CD4-positive, alpha-beta T cell treated with Interleukin-21 for 1 hour (primary cell): Measurements from ENCODE around the gene SMIM43.
"Not testable (repeated sequence)": the region's sequence is repeated elsewhere in the genome, so short reads cannot be mapped to it uniquely, and the experiment has no call there.

Experiments used
- DNase-seq: peaks from one replicate; pipeline ENCODE4 v3.0.0-alpha.2; 2020

The SMIM43 gene

DNA sequence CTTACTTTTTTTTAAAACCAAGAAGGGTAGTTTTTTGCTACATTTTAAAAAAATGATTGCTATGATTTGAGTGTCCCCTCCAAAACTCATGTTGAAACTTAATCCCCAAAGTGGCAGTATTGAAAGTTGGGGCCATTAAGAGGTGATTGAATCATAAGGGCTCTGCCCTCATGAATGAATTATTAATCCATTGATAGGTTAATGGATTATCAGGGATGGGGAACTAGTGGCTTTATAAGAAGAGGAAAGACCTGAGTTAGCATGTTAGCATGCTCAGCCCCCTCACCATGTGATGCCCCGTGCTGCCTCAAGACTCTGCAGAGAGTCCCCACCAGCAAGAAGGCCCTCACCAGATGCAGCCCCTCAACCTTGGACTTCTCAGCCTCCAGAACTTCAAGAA is 31.0 kb downstream of the SMIM43 start:
- DNase-seq: no peak

DNA sequence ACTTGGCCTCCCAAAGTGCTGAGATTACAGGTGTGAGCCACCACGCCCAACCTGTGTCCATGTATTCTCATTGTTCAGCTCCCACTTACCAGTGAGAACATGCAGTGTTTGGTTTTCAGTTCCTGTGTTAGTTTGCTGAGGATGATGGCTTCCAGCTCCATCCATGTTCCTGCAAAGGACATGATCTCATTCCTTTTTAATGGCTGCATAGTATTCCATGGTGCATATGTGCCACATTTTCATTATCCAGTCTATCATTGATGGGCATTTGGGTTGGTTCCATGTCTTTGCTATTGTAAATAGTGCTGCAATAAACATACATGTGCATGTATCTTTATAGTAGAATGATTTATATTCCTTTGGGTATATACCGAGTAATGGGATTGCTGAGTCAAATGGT is 35.2 kb downstream of the SMIM43 start:
- not testable (repeated sequence) for DNase-seq

DNA sequence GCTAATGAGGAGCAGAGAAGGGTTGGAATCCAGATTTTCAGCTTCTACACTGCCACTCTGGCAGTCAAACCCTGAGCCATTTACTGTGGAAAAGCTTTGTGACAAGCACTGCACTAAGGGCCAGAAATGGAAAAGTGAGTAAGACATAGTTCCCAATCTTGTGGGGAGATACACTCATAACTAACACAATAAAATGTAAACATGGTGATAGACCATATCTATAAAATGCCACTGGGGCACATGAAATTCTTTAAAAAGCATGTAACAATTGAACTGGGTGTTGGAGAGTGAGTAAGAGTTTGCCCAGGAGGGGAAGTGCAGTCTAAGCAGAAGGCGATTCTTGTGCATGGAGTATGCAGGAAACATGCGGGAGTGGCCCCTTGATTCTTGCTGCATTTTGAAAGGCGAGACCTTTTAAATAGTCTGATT is 36.2 kb downstream of the SMIM43 start:
- DNase-seq: no peak

DNA sequence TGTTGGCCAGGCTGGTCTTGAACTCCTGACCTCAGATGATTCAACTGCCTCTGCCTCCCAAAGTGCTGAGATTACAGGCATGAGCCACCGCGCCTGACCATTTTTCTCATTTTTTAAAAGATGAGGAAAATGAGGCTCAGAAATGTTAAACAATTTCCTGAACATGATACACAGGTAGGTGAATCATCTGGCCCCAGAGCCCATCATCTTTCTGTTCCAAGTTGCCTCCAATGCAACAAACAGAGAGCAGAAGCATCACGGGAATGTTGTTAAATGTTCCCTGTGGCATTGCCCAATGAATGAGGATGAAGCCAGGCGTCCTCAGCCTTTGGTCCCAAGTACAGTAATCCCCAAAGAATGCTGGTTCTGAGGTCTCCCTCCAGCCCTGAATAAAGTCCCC is 36.9 kb downstream of the SMIM43 start:
- DNase-seq: no peak

DNA sequence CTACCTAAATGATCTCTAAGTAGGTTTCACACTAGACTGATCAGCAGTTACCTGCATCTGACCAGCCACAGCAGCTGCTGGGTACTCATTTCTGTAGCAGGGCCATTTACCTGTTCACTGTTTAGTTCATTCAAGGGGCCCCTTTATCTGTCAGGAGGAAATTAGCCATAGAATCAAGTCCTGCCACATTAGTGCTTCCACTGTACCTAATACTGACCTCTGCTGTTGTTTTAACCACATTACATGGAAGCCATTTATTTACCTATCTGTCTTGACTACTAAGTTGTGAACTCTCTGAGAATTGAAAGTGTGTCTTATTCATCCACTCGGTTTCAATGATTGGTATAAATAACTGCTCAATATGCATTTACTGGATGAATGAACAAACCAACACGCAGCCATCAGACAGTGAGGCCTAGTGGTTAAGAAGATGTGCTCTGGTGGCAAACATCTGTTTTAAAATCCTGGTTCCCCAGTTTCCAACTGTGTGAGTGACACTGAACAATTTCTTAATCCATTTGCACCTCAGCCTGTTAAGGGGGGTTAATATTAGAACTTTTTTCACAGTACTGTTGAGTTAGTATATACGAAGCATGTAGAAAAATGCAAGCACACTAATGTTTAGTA is 38.2 kb downstream of the SMIM43 start:
- DNase-seq: peak; percentile 69

DNA sequence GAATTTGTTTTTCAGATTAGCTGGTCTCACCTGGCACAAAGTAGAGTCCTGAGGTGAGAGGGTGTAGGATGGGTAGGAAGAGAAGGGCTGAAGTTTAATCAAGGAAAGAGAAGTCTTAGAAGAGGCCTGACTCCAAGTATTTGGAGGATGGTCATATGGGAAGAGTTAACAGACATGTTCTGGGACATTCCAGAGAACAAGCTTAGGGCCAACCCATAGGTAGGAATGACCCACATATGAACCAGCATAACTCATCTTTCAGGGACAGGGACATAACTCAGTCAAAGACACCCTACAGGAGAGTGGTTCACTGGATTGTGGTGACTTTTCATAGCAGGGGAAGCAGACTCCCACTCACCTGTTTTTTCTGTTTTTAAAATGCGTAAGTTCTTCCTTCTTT is 40.3 kb downstream of the SMIM43 start:
- no peak for DNase-seq

DNA sequence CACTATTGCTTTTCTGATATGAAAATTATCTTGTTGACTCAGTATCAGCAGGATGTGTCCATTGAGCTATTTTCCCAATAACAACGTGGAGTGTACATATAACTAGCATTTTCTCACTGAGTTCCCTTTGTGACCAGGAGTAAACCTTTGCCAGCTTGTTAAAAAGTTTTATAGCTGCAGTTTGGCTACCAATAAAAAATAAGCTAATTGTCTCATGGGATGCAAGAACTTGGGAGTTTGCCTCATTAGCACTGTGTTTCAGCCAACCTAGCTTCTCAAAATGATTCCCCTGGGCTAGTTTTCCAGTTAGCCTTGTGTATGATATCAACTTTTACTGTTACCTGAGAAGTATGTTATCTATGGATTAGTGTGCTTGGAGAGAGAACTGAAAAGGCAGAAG is 43.3 kb downstream of the SMIM43 start:
- DNase-seq: no peak

DNA sequence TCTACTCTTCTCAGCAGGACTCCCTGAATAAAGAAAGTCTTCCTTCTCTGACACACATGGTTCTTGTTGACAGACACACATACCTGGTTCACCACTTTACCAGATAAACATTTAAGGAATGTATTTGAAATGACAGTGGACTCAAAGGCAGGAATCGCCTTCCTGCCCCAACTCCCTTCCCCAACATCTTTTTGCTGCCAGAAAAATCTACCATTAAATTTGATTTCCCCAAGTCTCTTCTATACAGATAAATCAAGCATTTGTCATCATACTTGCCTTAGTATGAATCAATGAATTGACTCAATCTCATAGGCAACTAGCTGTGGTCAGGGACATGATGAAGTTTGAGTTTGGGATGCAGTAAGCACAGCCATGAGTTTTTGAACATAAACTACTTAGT is 44.9 kb downstream of the SMIM43 start:
- no peak for DNase-seq

DNA sequence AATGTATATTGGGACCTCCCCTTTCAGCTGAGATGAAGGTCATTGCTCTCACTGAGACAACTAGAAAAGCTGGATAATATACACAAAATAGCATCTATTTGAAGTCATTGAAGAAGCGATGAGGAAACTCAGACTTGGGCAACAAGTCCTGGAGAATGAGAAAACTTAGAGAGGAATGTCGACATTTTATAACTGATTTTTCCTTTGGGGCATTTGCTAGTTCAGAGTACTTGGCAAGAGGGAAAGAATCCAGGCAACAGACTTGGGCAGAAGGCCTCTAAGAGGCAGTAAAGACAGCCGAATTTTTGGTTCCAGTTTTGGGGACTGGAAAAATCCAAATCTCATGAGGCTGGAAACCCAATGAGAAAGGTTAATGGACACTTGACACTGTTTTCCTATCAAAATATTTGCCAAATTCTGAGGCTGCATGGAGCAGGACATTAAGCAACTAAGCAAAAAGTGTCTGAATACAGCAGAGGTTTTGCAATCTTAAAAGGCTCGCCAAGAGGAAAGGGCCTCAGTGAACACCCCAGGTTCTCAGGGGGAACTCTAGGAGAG is 47.2 kb downstream of the SMIM43 start:
- DNase-seq: no peak

DNA sequence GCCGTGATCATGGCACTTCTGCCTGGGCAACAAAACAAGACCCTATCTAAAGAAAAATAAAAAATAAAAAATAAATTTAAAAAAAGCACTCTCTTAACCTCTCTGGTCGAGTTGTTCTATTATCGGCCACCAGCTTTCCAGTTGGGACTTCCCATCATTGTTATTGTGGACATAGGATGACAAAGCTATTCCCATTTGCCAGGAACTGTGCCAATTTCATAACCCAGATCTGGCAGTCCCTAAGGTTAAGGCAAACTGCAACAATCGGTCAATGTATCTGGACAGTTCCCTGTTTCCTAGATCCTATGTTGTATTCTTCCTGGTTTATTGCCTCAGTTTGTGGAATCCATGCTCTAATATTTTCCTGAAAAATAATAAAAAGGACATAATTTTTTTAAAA is 50.4 kb downstream of the SMIM43 start:
- DNase-seq: no peak

DNA sequence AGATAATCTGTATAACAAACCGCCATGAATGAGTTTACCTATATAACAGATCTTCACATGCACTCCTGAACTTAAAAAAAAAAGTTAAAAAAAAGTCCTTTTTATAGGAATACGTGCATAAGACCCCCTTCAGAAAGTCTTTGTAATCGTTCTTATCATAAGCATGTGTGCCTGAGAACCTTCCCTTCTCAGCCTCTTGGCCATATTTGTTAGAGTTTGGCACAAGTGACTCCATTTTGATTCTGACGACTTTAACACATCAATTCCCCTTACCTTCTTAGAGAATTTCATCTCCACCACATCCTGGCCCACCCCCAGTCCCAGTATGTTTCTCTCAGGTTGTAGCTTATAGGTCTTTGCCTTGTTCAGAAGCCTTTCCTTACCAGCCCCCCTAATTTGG is 52.2 kb downstream of the SMIM43 start:
- no peak for DNase-seq

DNA sequence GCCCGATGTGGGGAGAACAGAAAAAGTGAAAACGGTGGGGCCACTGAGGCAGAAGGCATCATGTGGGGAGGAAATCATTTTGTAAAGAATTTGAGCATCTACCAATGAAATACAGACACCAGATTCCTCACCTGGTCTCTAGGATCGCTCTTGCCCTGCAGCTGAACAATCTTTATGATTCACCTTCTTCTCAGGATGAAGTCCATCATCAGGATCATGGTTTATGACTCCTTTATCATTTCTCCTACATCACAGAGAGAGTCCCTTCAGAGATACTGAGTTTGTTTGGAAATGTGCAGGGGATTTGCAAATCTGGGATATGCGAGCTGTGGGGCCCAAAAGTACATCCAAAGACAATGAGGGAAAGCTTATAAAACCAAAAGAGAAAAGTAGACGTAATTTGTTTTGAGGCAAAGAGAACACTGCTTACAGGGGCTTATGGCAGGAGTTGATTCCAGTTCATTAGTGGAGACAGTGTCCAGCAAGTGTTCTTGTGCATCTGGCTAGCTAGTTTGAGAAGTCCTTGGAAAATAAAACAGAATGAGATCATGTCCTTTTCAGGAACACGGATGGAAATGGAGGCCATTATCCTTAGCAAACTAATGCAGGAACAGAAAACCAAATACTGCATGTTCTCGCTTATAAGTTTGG is 52.8 kb downstream of the SMIM43 start:
- no peak for DNase-seq

DNA sequence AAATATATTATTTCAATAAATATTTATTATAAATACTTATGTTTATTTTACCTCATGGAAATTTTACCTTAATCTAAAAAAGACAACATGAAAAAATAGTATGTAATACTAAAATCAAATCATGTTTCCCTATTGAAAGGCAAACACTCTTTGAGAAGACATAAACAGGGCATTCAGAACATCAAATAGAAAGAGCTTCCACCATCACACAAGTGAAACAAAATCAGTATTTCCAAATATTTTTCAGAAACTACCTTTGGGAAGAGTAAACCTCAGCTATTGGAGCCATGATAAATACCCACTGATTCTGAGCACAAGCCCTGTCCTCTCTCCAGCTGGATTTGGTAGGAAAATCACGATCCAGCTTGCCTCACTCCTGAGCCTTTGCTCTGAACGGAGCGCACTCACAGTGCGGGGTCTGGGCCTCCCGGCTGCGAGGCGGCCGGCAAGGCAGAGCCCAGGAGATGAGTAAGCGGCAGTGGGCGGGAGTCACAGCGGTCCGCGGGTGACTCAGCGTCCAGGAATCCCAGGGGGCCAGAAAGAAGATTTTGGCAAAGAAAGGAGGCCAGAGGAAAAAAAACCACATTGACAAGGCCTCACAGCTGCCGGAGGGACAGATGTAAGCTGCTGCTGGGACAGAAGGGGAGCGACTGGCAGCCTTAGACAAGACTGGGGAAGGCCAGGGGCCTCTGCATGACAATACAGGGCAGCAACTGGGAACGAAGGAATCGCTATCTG is 53.5 kb downstream of the SMIM43 start:
- no peak for DNase-seq

DNA sequence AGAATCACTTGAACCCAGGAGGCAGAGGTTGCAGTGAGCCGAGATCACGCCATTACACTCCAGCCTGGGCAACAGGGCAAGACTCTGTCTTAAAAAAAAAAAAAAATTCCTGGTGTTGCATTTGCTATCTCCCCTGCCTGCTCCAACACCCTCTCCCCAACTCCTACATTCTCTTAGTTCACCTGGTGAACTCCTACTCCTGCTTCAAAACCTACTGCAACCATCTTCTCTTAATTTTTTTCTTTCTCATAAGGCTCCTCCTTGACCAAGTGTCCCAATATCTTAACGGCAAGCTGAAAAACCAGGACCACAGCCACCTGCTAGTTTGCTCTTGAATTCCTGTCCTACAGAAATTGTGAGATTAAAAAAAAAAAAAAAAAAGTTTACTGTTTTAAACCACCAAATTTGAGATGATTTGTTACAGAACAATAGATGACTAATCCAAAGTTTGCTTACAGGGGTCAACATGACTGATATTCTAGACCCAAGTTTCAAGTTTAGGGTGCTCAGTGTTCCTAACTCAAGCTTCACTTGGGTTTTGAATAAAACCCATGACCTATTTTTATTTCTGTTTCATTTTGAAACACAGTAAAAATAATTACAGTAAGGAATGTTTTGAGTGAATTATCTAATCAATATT is 55.1 kb downstream of the SMIM43 start:
- DNase-seq: no peak
